Gastrocnemius medialis (tissue), 4 donors: ENCODE data around the gene CSH2. TPM values are rescaled to one million over a fixed set of nuclear protein-coding genes. Genes with fewer than 3 reads are reported as not detected.
"Not testable (repeated sequence)": the region's sequence is repeated elsewhere in the genome, so short reads cannot be mapped to it uniquely, and the experiment has no call there.

Experiments used
- ATAC-seq, 2 donors: fragments of 150-250 bp; one replicate each; pipeline ENCODE4 v1.9.1; 2016
- DNase-seq, 2 donors: peaks; one replicate each; pipeline ENCODE4 v3.0.0-alpha.2; 2019
- H3K27ac ChIP-seq, 4 donors: fragments of 200-600 bp; sonication (generic); 1 replicate in 1 of 4; 2 replicates in 3 of 4; pipeline ENCODE4 v1.5.1; 2016 to 2018; ENCODE audit warnings: mild to moderate bottlenecking in 2 of 4, moderate library complexity in 1 of 4
- H3K27me3 ChIP-seq, 3 donors: fragments of 200-600 bp; sonication (generic) in 2 of 3; 1 replicate in 1 of 3; 2 replicates in 2 of 3; pipeline versions ENCODE4 v1.5.1 to v1.6.0; 2016 to 2019; ENCODE audit warnings: mild to moderate bottlenecking in 1 of 3, moderate library complexity in 1 of 3
- H3K36me3 ChIP-seq, 2 donors: fragments of 200-600 bp; sonication (generic) in 1 of 2; one replicate each; pipeline ENCODE4 v1.5.1; 2017 to 2018
- H3K4me1 ChIP-seq, 2 donors: fragments of 200-600 bp; sonication (generic) in 1 of 2; one replicate each; pipeline ENCODE4 v1.5.1; 2016 to 2017; ENCODE audit warnings: mild to moderate bottlenecking in 2 of 2
- H3K4me3 ChIP-seq, 4 donors: fragments of 200-600 bp; sonication (generic) in 3 of 4; 1 replicate in 1 of 4; 2 replicates in 3 of 4; pipeline ENCODE4 v1.5.1; 2016 to 2019; ENCODE audit warnings: mild to moderate bottlenecking in 2 of 4
- H3K9me3 ChIP-seq, 3 donors: fragments of 200-600 bp; sonication (generic) in 2 of 3; 1 replicate in 1 of 3; 2 replicates in 2 of 3; pipeline ENCODE4 v1.5.1; 2016 to 2019
- CTCF ChIP-seq, 5 experiments: fragments of 450-650 bp in 3 of 5; fragments of 200-600 bp in 2 of 5; sonication (generic) in 2 of 5; IDR thresholded peaks in 4 of 5; conservative IDR thresholded peaks in 1 of 5; 1 replicate in 4 of 5; 2 replicates in 1 of 5; pipeline ENCODE4 v1.5.1; 2016 to 2019; ENCODE audit warnings: antibody characterized with exemption in 5 of 5, mild to moderate bottlenecking in 3 of 5, moderate library complexity in 3 of 5
- POLR2A ChIP-seq, 2 donors: fragments of 450-650 bp; IDR thresholded peaks; one replicate each; pipeline ENCODE4 v1.6.1; 2017; ENCODE audit warnings: antibody characterized with exemption in 2 of 2, mild to moderate bottlenecking in 2 of 2, moderate library complexity in 2 of 2
- in situ Hi-C, 4 donors: fragments of 200-750 bp; cut with MboI; loops; one replicate each; pipeline versions ENCODE4 v1.15.0 to v1.8.0; 2017; ENCODE audit warnings: low sequenced_read_pairs in 4 of 4
- intact Hi-C: fragments of 100-400 bp; cut with DNase I; formaldehyde crosslinking; loops from one replicate; pipeline ENCODE4 v1.15.1; 2023; ENCODE audit warnings: low total_unique reads
- total RNA-seq, 4 donors: library from RNA; depleted of rRNA; stranded (reverse); fragments of >200 nt; gene quantifications; one replicate each; pipeline versions ENCODE4 v1.1.0 to v1.2.3, GENCODE V29; 2016

Gene CSH2
- total RNA-seq = not detected

- H3K4me1 ChIP-seq, DNase-seq, intact Hi-C loops, H3K4me3 ChIP-seq, H3K27me3 ChIP-seq, ATAC-seq, H3K27ac ChIP-seq, H3K9me3 ChIP-seq, H3K36me3 ChIP-seq, in situ Hi-C loops: not testable (repeated sequence)
Measured at GRCh38 chr17:63873577-63873976, at the start of gene CSH2. Gene CSH2, minus strand, starts transcription at chr17:63873677. Its CDS starts 63 bp downstream, at chr17:63873614.

DNA sequence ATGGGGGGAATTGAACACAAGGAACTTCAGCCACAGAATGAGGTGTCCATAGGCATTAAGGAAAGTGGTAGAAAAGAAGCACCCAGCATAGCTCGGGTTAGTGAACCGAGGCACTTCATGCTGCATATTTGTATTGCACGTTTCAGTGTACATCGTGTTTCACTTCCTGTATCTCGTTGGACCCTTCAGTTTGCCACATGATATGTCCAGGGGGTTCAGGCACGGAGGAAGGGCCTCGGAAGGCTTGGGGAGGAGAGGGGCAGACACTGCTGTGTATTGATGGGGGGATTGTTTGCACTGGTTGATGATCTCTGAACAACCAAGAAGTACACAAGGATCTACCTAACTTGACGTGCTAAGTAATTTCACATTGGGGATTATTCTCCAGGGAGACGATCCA lies 48.9 kb upstream of the CSH2 start:
- not testable (repeated sequence) for H3K36me3 ChIP-seq

GRCh38 chr17:63920779-63921178 lies 47.3 kb upstream of the CSH2 start:
- H3K9me3 ChIP-seq, intact Hi-C loops, H3K4me3 ChIP-seq, DNase-seq, H3K4me1 ChIP-seq, ATAC-seq, H3K27ac ChIP-seq, H3K36me3 ChIP-seq, H3K27me3 ChIP-seq: not testable (repeated sequence)
- in situ Hi-C loops = loop anchor here (10.0 to 25.0 kb wide), 5 partner anchors 94 to 517 kb away; partner anchors contain the start of genes ERN1 (in 2 of the 4), ICAM2 (in 1 of the 4) and MILR1 (in 1 of the 4)

More for the DNA sequence above, 48.9 kb upstream of the CSH2 start:
- H3K4me1 ChIP-seq, ATAC-seq, H3K27me3 ChIP-seq, H3K27ac ChIP-seq, DNase-seq, intact Hi-C loops, H3K4me3 ChIP-seq, H3K9me3 ChIP-seq: not testable (repeated sequence)
- in situ Hi-C loops = loop anchor here (10.0 to 25.0 kb wide), 5 partner anchors 92 to 515 kb away; partner anchors contain the start of genes ERN1 (in 2 of the 4), ICAM2 (in 1 of the 4) and MILR1 (in 1 of the 4)

DNA sequence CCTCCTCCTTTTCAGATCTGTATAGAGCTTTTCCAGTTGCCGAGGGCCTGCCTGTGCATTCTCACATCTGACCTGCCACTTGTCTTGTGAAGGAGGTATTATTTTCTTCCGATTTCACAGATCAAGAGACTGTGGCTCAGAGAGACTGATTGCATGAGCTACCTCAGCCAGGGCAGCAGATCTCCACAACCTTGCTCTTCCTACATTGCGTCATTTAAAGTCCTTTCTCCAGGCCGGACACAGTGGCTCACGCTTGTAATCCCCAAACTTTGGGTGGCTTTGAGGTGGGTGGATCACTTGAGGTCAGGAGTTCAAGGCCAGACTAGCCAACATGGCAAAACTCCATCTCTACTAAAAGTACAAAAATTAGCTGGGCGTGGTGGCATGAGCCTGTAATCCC lies 46.6 kb upstream of the CSH2 start:
- H3K4me1 ChIP-seq, H3K9me3 ChIP-seq, intact Hi-C loops, H3K27ac ChIP-seq, DNase-seq, ATAC-seq, H3K4me3 ChIP-seq, H3K36me3 ChIP-seq, H3K27me3 ChIP-seq: not testable (repeated sequence)
- in situ Hi-C loops = loop anchor here (10.0 to 25.0 kb wide), 5 partner anchors 95 to 517 kb away; partner anchors contain the start of genes ERN1 (in 2 of the 4), ICAM2 (in 1 of the 4) and MILR1 (in 1 of the 4)

GRCh38 chr17:63919311-63919723 lies 45.8 kb upstream of the CSH2 start:
- peak; percentile 90 to 99 (median 97) for TF ChIP-seq CTCF (IDR thresholded peaks at IDR 0.05 in 4 of 5, conservative IDR thresholded peaks at IDR 0.05 in 1 of 5)
- no peak for TF ChIP-seq POLR2A (IDR thresholded peaks at IDR 0.05)
- ATAC-seq (peak; percentile 87 to 93), DNase-seq (peak in 1 of 2 donors; percentile 61)
- Histone ChIP-seq H3K4me1 (peaks cover 3 to 4% of the 10 kb centered on the region in 2 donors), H3K9me3 (no peaks in the 10 kb centered on the region), H3K27ac (no peak overlapping the region), H3K27me3 (no peaks in the 10 kb centered on the region), H3K36me3 (no peaks in the 10 kb centered on the region), H3K4me3 (no peak overlapping the region)
- in situ Hi-C loops = loop anchor here (10.0 to 25.0 kb wide), 7 partner anchors 105 to 518 kb away; partner anchors contain the start of genes ERN1 (in 2 of the 4), ICAM2 (in 1 of the 4) and MILR1 (in 1 of the 4)
- intact Hi-C loops = loop anchor here (1.0 to 10.0 kb wide), 4 partner anchors 27 to 355 kb away; partner anchors contain the start of gene ERN1

- not testable (repeated sequence) for H3K4me1 ChIP-seq, ATAC-seq, H3K27ac ChIP-seq, DNase-seq, H3K4me3 ChIP-seq, H3K27me3 ChIP-seq, H3K9me3 ChIP-seq, H3K36me3 ChIP-seq
- in situ Hi-C loops (loop anchor here (10.0 to 25.0 kb wide), 7 partner anchors 106 to 518 kb away; partner anchors contain the start of genes ERN1 (in 2 of the 4), ICAM2 (in 1 of the 4) and MILR1 (in 1 of the 4)), intact Hi-C loops (loop anchor here (1.0 to 10.0 kb wide), 4 partner anchors 28 to 356 kb away; partner anchors contain the start of gene ERN1)
Measured at GRCh38 chr17:63918789-63919305, 45.4 kb upstream of the CSH2 start, which contains the start of gene GH1. Gene GH1, minus strand, starts transcription at chr17:63918839. Its CDS starts 63 bp downstream, at chr17:63918776.

DNA sequence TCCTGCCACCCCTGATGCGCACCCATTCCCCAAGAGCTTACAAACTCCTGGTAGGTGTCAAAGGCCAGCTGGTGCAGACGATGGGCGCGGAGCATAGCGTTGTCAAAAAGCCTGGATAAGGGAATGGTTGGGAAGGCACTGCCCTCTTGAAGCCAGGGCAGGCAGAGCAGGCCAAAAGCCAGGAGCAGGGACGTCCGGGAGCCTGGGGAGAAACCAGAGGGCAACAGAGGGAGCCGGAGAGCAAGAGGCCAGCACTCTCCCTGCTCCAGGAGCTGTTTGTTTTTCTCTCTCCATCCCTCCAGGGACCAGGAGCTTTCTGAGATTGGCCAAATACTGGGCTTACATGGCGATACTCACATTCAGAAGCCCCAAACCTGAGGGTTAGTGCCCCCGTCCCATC lies 44.8 kb upstream of the CSH2 start:
- no peak for ATAC-seq
- no peak for DNase-seq
- TF ChIP-seq POLR2A (IDR thresholded peaks at IDR 0.05) (no peak), CTCF (IDR thresholded peaks at IDR 0.05 in 4 of 5, conservative IDR thresholded peaks at IDR 0.05 in 1 of 5) (no peak)
- no peak overlapping the region for H3K27ac ChIP-seq
- peaks cover 3 to 4% of the 10 kb centered on the region in 2 donors for H3K4me1 ChIP-seq
- intact Hi-C loops = loop anchor here (2.0 to 10.0 kb wide), 3 partner anchors 28 to 356 kb away; partner anchors contain the start of gene ERN1
- no peaks in the 10 kb centered on the region for H3K36me3 ChIP-seq
- in situ Hi-C loops = loop anchor here (10.0 to 25.0 kb wide), 7 partner anchors 106 to 519 kb away; partner anchors contain the start of genes ERN1 (in 2 of the 4), ICAM2 (in 1 of the 4) and MILR1 (in 1 of the 4)
- H3K27me3 ChIP-seq = no peaks in the 10 kb centered on the region
- no peak overlapping the region for H3K4me3 ChIP-seq
- no peaks in the 10 kb centered on the region for H3K9me3 ChIP-seq
